Measurements from ENCODE around the gene WNT9A. TPM values are rescaled to one million over a fixed set of nuclear protein-coding genes. Genes with fewer than 3 reads are reported as not detected.

WNT9A gene
- polyA plus RNA-seq, 1 experiment = 0.91 TPM

DNA sequence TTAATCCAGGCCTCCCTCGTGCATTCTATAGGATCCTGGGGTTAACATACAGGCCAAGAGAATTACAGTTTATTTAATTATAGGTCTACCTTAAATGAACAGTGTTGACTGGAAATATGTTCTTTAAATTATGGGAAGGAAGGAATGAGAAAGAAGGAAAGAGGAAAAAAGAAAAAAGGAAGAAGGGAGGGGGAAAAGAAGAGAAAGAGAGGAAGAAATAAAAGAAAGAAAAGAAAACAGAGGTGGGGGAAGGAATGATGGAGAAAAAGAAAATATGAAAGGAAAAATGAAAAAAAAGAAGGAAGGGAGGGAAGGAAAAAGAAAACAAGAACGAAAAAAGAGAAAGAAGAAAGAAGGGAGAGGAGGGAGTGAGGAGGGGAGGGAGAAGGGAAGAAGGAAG is 38.5 kb downstream of the WNT9A start:
- no peaks in the 10 kb centered on the region; the same call in 1 of the 2 replicates for H3K9me3 ChIP-seq (ENCODE audit: control insufficient read depth, insufficient read depth, low read length)
- CTCF ChIA-PET = no interaction called here
- TF ChIP-seq, protein P1, sequence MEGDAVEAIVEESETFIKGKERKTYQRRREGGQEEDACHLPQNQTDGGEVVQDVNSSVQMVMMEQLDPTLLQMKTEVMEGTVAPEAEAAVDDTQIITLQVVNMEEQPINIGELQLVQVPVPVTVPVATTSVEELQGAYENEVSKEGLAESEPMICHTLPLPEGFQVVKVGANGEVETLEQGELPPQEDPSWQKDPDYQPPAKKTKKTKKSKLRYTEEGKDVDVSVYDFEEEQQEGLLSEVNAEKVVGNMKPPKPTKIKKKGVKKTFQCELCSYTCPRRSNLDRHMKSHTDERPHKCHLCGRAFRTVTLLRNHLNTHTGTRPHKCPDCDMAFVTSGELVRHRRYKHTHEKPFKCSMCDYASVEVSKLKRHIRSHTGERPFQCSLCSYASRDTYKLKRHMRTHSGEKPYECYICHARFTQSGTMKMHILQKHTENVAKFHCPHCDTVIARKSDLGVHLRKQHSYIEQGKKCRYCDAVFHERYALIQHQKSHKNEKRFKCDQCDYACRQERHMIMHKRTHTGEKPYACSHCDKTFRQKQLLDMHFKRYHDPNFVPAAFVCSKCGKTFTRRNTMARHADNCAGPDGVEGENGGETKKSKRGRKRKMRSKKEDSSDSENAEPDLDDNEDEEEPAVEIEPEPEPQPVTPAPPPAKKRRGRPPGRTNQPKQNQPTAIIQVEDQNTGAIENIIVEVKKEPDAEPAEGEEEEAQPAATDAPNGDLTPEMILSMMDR (IDR thresholded peaks at IDR 0.05; ENCODE audit: low read depth, low read length) = no peak
- H3K27me3 ChIP-seq (ENCODE audit: control insufficient read depth, insufficient read depth, low read length) = peaks cover 13% of the 10 kb centered on the region
- H3K4me3 ChIP-seq (ENCODE audit: low read depth, low read length) = no peak overlapping the region
- no peak overlapping the region for H3K27ac ChIP-seq (ENCODE audit: low read depth, low read length)
- POLR2A ChIA-PET = no interaction called here
- DNase-seq (ENCODE audit: low read depth, low spot score) = no peak

DNA sequence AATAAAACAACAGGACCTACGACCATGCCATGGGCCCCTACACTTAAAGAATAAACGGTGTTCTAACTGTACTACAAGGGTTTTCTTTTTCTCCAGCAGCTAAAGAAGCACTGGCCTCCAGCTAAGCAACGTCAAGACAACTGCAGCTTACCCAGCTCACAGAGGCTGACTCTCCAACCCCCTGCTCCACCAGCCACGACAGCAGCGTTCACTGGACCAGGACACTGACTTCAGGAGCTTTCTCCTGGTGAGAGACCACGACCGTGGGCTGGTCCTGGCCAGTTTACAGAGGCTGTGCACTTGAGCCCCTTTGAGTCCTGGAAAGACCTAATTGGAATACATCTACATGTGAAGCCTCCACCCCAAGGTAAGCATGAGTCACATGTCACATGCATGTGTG is 39.4 kb downstream of the WNT9A start:
- H3K4me3 ChIP-seq (ENCODE audit: low read depth, low read length) = no peak overlapping the region
- peaks cover 13% of the 10 kb centered on the region for H3K27me3 ChIP-seq (ENCODE audit: control insufficient read depth, insufficient read depth, low read length)
- no peak for DNase-seq (ENCODE audit: low read depth, low spot score)
- no peaks in the 10 kb centered on the region; the same call in 1 of the 2 replicates for H3K9me3 ChIP-seq (ENCODE audit: control insufficient read depth, insufficient read depth, low read length)
- POLR2A ChIA-PET = no interaction called here
- CTCF ChIA-PET = interaction anchor here (0.6 kb wide), 1 partner anchor 105 kb away, joined by 6 read pairs; no protein-coding TSS in a partner anchor
- H3K27ac ChIP-seq (ENCODE audit: low read depth, low read length) = no peak overlapping the region
- TF ChIP-seq, protein P1 (IDR thresholded peaks at IDR 0.05; ENCODE audit: low read depth, low read length) = no peak

DNA sequence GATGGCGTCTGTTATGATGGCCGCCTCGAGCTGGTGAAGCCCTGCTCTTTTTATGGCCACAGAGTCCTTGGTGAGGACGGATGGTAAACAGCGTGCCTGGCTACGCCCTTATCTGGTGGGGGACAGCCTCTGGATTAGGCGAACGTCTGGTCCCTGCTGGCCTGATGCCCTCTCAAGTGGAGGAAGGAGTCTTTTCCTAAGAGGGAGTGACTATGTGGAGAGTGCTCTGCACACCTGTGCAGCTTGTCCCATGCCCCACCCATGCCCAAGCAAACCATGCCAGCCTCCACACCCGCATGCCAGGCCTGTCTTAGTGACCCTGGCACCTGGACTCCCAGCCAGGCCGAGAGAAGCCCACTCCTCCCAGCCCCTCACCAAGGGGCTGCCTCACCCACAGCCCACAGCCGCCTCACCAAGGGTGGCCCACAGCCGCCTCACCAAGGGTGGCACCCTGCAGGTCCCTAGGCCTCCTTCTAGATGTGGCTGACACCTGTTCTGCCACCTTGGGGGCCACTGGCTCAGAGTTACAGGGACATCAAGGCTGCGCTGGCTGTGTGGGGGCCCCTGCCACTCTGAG is 40.2 kb downstream of the WNT9A start:
- TF ChIP-seq, protein P1 (IDR thresholded peaks at IDR 0.05; ENCODE audit: low read depth, low read length) = no peak
- ChIA-PET CTCF (interaction anchor here (0.6 kb wide), 1 partner anchor 104 kb away, joined by 6 read pairs; no protein-coding TSS in a partner anchor), POLR2A (no interaction called here)
- Histone ChIP-seq H3K4me3 (ENCODE audit: low read depth, low read length) (no peak overlapping the region), H3K27me3 (ENCODE audit: control insufficient read depth, insufficient read depth, low read length) (peaks cover 9% of the 10 kb centered on the region), H3K27ac (ENCODE audit: low read depth, low read length) (peak overlapping the region; percentile 2), H3K9me3 (ENCODE audit: control insufficient read depth, insufficient read depth, low read length) (no peaks in the 10 kb centered on the region; the same call in 1 of the 2 replicates)
- no peak for DNase-seq (ENCODE audit: low read depth, low spot score)

DNA sequence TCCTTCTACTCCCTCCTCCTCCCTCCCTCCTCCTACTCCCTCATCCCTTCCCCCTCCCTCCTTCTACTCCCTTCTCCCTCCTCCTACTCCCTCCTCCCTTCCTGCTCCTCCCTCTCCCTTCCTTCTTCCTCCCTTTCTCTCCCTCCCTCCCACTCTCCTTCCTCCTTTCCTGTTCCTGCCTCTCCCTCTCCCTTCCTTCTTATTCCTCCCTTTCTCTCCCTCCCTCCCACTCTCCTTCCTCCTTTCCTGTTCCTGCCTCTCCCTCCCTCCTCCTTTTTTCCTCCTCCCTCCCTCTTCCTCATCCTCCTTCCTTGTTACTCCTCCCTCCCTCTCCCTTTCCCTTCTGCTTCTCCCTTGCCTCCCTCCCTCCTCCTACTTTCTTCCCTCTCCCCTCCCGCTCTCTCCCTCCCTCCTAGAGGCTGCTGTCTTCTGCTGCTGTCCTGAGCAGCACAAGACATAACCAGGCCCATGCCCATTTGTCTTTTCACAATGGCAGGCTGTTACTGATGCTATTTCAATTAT is 41.1 kb downstream of the WNT9A start:
- CTCF ChIA-PET = no interaction called here
- peaks cover 9% of the 10 kb centered on the region for H3K27me3 ChIP-seq (ENCODE audit: control insufficient read depth, insufficient read depth, low read length)

More for the DNA sequence above, 41.1 kb downstream of the WNT9A start:
- Histone ChIP-seq H3K27ac (ENCODE audit: low read depth, low read length) (no peak overlapping the region), H3K9me3 (ENCODE audit: control insufficient read depth, insufficient read depth, low read length) (no peaks in the 10 kb centered on the region; the same call in 1 of the 2 replicates), H3K4me3 (ENCODE audit: low read depth, low read length) (no peak overlapping the region)
- DNase-seq (ENCODE audit: low read depth, low spot score) = no peak
- TF ChIP-seq, protein P1 (IDR thresholded peaks at IDR 0.05; ENCODE audit: low read depth, low read length) = no peak
- POLR2A ChIA-PET = no interaction called here

Data from AG04450 (cell line).